ENCODE results near the gene NCK1. TPM values are rescaled to one million over a fixed set of nuclear protein-coding genes. Genes with fewer than 3 reads are reported as not detected.
A peak's percentile ranks its signal among the peaks of the same experiment; 100 is the strongest.

The NCK1 gene
- total RNA-seq: 10 to 100 TPM; 31.9 to 34.7 TPM

DNA sequence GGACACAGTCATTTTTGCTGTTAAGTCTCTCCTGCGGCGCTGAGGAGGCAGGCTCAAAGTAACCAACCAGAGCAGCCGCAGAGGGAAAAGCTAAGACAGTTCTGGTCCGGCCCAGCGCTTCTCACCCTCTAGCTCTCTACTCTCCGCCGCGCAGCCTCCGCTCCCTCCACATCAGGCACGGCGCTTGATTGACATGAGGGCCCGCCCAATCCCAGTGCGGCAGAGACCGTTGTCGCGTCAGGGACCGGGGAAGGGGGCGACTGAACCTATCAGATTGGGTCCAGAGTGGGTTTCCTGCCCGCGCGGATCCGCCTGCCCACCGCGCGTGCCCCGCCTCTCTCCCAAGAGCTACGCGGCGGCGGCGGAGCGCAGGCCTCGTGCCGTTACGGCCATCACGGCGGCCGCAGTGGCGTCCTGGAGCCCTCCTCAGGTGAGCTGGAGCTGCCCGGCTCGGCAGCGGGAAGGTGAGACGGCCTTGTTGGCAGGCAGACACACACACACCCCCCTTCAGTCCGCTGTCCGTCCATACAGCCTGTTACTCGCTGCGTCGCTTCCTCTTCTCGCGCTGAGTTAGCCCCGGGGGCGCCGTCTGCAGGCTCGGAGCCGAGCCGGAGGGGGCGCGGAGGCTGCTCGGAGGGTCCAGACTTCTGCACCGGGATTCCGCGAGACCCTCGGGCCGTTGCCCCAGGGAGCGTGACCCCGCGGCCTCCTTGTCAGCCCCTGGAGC is at the start of gene NCK1:
TSS of gene NCK1 (plus strand) at position 319 of the 727 bp plus-strand sequence. CDS start 65,794 bp downstream, outside the sequence.
- Mint-ChIP-seq H3K9me3 (no peaks in the 10 kb centered on the region), H3K27me3 (no peaks in the 10 kb centered on the region), H3K27ac (peak within 1 kb of the TSS; percentile 92), H3K4me3 (peak within 1 kb of the TSS; percentile 97), H3K36me3 (ENCODE audit: low read depth) (peaks cover 37% of the 10 kb centered on the region), H3K4me1 (ENCODE audit: low read depth) (peaks cover 42% of the 10 kb centered on the region)
- POLR2A ChIA-PET: interaction anchor here (0.8 to 3.5 kb wide), 17 partner anchors 9 to 666 kb away, joined by 3 to 37 read pairs (median 4); partner anchors contain the start of genes IL20RB, MSL2 and STAG1
- intact Hi-C loops (cut with micrococcal nuclease): loop anchor here (2.0 to 10.0 kb wide), 3 partner anchors 47 to 109 kb away; partner anchors contain the start of genes SLC35G2 and STAG1
- CTCF ChIA-PET: interaction anchor here (0.6 to 5.0 kb wide), 10 partner anchors 14 to 153 kb away, joined by 3 to 34 read pairs (median 4); partner anchors contain the start of gene STAG1
- TF ChIP-seq, protein P1, sequence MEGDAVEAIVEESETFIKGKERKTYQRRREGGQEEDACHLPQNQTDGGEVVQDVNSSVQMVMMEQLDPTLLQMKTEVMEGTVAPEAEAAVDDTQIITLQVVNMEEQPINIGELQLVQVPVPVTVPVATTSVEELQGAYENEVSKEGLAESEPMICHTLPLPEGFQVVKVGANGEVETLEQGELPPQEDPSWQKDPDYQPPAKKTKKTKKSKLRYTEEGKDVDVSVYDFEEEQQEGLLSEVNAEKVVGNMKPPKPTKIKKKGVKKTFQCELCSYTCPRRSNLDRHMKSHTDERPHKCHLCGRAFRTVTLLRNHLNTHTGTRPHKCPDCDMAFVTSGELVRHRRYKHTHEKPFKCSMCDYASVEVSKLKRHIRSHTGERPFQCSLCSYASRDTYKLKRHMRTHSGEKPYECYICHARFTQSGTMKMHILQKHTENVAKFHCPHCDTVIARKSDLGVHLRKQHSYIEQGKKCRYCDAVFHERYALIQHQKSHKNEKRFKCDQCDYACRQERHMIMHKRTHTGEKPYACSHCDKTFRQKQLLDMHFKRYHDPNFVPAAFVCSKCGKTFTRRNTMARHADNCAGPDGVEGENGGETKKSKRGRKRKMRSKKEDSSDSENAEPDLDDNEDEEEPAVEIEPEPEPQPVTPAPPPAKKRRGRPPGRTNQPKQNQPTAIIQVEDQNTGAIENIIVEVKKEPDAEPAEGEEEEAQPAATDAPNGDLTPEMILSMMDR (IDR thresholded peaks at IDR 0.05): peak; percentile 13
- peak; percentile 98 for ATAC-seq
- DNase-seq: peak; percentile 99

DNA sequence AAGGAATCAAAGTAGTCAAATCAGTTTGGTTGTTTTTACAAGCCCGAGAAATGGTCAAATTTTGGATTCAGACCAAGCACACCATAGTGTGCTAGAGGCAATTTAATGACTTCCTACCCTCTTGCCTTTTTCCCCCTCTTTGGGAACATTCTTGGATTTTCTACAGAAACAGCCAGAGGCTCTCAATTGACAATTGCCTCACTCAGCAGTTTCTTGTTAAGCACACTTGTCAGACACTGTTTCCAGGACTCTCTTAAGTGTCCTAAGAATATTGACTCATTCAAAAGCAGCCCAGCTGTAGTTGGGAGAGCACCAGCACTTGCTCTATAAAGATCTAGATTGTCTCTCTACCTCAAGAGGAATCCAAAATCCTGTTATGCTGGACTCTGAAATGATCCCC is 44.6 kb upstream of the NCK1 start:
- POLR2A ChIA-PET: interaction anchor here (1.2 kb wide), 1 partner anchor 65 kb away, joined by 3 read pairs; the partner anchor contains the start of gene STAG1
- H3K27ac Mint-ChIP-seq: no peak overlapping the region

DNA sequence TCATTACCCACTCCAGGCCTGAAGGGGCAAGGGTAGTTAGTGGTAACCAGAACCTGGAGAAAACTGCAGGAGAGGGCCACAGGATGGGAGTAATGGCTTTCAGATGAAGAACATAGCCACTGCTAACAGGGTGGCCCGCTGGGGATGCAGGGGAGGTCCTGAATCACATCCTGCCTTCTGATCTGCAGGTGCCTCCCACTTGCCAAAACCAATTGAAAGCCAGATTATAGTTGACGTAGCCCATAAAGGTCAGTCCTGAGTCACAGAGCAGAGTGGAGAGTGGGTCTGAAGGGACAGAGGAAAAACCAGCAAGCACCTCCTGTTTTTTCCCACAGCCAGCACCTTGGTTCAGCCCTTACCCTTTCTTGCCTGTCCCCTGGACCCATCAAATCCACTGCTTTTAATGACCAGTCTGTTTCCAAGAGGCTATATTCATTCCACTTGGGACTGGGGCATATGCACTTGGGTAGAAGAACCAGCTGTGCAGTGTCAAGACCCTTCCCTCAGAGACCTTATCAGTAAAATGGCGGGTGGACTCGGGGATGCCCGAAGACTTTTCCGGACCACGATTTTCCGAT is 43.7 kb upstream of the NCK1 start:
- DNase-seq: peak; percentile 89
- H3K27ac Mint-ChIP-seq: peak overlapping the region; percentile 82
- H3K9me3 Mint-ChIP-seq: peaks cover 5% of the 10 kb centered on the region
- peaks cover 8% of the 10 kb centered on the region for H3K36me3 Mint-ChIP-seq (ENCODE audit: low read depth)
- POLR2A ChIA-PET: interaction anchor here (0.6 to 0.9 kb wide), 3 partner anchors 12 to 65 kb away, joined by 3 to 5 read pairs (median 4); partner anchors contain the start of gene STAG1
- ATAC-seq: peak; percentile 95
- peaks cover 24% of the 10 kb centered on the region for H3K4me1 Mint-ChIP-seq (ENCODE audit: low read depth)
- H3K4me3 Mint-ChIP-seq: peak overlapping the region; percentile 81
- CTCF ChIA-PET: interaction anchor here (1.2 kb wide), 1 partner anchor 195 kb away, joined by 7 read pairs; no protein-coding TSS in a partner anchor
- intact Hi-C loops (cut with micrococcal nuclease): loop anchor here (2.0 to 10.0 kb wide), 2 partner anchors 47 to 65 kb away; partner anchors contain the start of genes NCK1 and STAG1
- TF ChIP-seq, protein P1 (IDR thresholded peaks at IDR 0.05): no peak
- H3K27me3 Mint-ChIP-seq: peaks cover 26% of the 10 kb centered on the region

More for the DNA sequence above, 44.6 kb upstream of the NCK1 start:
- Mint-ChIP-seq H3K36me3 (ENCODE audit: low read depth) (peaks cover 8% of the 10 kb centered on the region), H3K4me1 (ENCODE audit: low read depth) (peaks cover 24% of the 10 kb centered on the region), H3K4me3 (no peak overlapping the region), H3K27me3 (peaks cover 22% of the 10 kb centered on the region), H3K9me3 (peaks cover under 1% of the 10 kb centered on the region)
- no peak for DNase-seq
- no peak for ATAC-seq
- intact Hi-C loops (cut with micrococcal nuclease): loop anchor here (10.0 kb wide), 1 partner anchor 47 kb away; the partner anchor contains the start of gene NCK1
- TF ChIP-seq, protein P1 (IDR thresholded peaks at IDR 0.05): no peak
- CTCF ChIA-PET: interaction anchor here (1.0 kb wide), 1 partner anchor 42 kb away, joined by 4 read pairs; no protein-coding TSS in a partner anchor

DNA sequence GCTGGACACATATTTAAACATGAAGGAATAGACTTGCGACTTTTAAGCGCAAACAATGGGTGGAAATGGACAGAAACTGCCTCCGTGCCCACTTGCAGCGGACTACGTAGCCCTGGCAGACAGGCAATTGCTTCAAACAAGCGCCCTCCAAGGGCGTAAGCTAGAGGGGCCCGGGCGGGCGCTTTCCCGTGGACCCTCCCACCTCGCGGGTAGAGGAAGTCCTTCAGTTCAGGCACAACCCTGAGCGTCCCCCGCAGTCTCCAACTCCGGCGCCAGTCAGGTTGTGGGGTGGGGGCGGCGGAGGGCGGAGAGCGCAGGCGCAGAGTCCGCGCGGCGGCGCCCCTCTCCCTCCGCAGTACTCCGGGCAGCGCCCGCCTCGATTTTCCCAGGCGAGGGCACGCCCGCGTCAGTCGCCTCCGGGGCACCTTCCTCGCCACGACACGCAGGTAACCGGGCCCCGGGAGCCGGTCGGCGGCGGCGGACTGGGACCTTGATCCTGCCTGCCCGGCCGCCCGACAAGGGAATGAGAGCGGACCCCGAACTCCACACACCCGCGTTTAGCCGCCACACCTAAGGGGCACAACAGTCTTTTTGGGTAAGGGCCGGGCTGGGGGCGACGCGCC is 43.1 kb upstream of the NCK1 start, which contains the start of gene SLC35G2:
TSS of gene SLC35G2 (plus strand) at position 358 of the 623 bp plus-strand sequence. CDS start 35,335 bp downstream, outside the sequence.
- TF ChIP-seq, protein P1 (IDR thresholded peaks at IDR 0.05): no peak
- Mint-ChIP-seq H3K27ac (peak within 1 kb of the TSS; percentile 82), H3K9me3 (peaks cover 7% of the 10 kb centered on the region), H3K4me3 (peak within 1 kb of the TSS; percentile 81), H3K36me3 (ENCODE audit: low read depth) (peaks cover 9% of the 10 kb centered on the region), H3K4me1 (ENCODE audit: low read depth) (peaks cover 24% of the 10 kb centered on the region), H3K27me3 (peaks cover 27% of the 10 kb centered on the region)
- peak; percentile 52 for ATAC-seq
- peak; percentile 69 for DNase-seq
- intact Hi-C loops (cut with micrococcal nuclease): loop anchor here (2.0 to 10.0 kb wide), 2 partner anchors 46 to 66 kb away; partner anchors contain the start of genes NCK1 and STAG1
- CTCF ChIA-PET: interaction anchor here (1.2 kb wide), 1 partner anchor 195 kb away, joined by 7 read pairs; no protein-coding TSS in a partner anchor
- POLR2A ChIA-PET: interaction anchor here (0.6 to 0.9 kb wide), 3 partner anchors 11 to 66 kb away, joined by 3 to 5 read pairs (median 4); partner anchors contain the start of gene STAG1
